Hepatocyte (in vitro differentiated cells): ENCODE results near the gene XRCC4.

ENCODE experiments used
- EZH2 ChIP-seq: fragments of 200-600 bp; sonication (generic); IDR thresholded peaks from 2 replicates; pipeline ENCODE4 v1.6.1; 2016; ENCODE audit warnings: antibody characterized with exemption, mild to moderate bottlenecking, borderline replicate concordance
- EZH2phosphoT487 ChIP-seq: fragments of 200-600 bp; sonication (generic); IDR thresholded peaks from one replicate; pipeline ENCODE4 v1.6.1; 2018; ENCODE audit warnings: antibody characterized with exemption, mild to moderate bottlenecking, low read depth, moderate library complexity; ENCODE audit not compliant: unreplicated experiment, severe bottlenecking
- TF ChIP-seq, protein P1 (sequence below): fragments of 200-600 bp; sonication (generic); IDR thresholded peaks from 2 replicates; pipeline ENCODE4 v1.5.1; 2016; ENCODE audit warnings: antibody characterized with exemption, mild to moderate bottlenecking; ENCODE audit not compliant: poor library complexity

DNA sequence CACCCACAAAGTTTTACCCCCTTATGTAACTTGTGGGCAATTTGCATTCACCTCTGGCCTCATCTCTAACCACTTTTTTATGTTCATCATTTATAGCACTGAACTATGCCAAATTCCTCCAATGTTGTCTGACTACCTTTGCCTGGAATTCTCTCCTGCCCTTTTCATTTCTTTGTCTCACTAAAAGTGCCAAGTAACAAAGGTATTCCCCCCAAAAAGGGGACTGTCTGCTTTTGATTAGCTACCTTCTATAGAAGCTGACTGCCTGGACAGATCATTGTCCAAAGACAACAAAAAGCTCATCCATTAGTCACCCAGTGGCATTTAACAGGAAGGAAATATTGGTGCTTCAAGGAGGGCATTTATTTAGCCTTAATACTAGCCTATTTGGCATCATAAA, 204.3 kb downstream of the XRCC4 start:
- TF ChIP-seq, protein P1, sequence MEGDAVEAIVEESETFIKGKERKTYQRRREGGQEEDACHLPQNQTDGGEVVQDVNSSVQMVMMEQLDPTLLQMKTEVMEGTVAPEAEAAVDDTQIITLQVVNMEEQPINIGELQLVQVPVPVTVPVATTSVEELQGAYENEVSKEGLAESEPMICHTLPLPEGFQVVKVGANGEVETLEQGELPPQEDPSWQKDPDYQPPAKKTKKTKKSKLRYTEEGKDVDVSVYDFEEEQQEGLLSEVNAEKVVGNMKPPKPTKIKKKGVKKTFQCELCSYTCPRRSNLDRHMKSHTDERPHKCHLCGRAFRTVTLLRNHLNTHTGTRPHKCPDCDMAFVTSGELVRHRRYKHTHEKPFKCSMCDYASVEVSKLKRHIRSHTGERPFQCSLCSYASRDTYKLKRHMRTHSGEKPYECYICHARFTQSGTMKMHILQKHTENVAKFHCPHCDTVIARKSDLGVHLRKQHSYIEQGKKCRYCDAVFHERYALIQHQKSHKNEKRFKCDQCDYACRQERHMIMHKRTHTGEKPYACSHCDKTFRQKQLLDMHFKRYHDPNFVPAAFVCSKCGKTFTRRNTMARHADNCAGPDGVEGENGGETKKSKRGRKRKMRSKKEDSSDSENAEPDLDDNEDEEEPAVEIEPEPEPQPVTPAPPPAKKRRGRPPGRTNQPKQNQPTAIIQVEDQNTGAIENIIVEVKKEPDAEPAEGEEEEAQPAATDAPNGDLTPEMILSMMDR = no peak
- TF ChIP-seq EZH2 = no peak
- TF ChIP-seq EZH2phosphoT487 = no peak
